Cortex of kidney (tissue), 1 donor: ENCODE data around the gene CRYGC.
"Not testable (repeated sequence)": the region's sequence is repeated elsewhere in the genome, so short reads cannot be mapped to it uniquely, and the experiment has no call there.

Experiments used
- DNase-seq: peaks from one replicate; lab custom pipeline; 2025; lab: John Stamatoyannopoulos, UW

CRYGC gene, protein sequence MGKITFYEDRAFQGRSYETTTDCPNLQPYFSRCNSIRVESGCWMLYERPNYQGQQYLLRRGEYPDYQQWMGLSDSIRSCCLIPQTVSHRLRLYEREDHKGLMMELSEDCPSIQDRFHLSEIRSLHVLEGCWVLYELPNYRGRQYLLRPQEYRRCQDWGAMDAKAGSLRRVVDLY

DNA sequence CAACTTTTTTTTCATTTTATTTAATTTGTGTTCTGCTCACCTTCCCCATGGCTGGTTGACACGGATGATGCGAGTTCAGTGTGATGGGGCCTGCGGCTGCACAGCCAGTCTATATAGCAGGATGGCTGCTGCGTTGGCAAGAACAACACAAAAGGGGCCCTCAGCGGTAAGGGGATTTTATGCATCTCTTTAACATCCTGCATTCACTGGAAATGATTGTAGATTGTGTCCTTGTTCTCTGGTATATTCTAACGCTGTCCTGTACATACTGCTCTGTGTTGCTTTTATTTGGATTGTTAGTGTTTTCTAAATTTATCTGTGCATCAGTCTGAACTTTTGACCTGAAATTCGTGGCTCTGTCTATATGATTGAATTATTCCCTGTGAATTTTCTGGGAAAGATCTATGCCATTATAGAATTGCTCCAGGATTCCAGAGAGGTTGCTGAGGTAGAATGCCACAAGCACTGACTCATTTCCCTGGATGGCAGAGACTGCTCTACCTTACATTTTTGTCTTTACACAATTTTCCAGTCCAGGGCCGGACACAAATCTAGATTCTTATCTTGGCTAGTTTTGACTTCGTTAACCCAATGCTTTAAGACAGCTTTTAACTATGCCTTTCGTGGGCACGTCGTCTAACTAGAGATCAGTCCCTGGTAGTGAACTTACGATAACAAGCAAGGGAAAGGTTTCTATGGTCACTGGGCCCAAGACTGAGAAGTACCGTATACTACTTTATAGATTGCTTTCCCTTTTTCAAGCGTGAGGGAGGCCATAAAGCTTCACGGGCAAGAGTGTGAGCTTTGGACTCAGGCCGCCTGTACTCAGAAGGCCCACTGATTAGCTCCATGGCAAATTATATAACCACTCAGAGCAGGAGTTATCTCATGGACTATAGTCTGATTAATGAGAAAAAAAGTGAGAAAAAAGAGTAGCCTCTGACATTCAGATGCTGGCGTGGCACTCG, at the start of gene CRYGC:
Gene CRYGC, minus strand, starts transcription at position 85 of the 968 bp plus-strand sequence. Its CDS starts 36 bp downstream, at position 49.
- DNase-seq = no peak

DNA sequence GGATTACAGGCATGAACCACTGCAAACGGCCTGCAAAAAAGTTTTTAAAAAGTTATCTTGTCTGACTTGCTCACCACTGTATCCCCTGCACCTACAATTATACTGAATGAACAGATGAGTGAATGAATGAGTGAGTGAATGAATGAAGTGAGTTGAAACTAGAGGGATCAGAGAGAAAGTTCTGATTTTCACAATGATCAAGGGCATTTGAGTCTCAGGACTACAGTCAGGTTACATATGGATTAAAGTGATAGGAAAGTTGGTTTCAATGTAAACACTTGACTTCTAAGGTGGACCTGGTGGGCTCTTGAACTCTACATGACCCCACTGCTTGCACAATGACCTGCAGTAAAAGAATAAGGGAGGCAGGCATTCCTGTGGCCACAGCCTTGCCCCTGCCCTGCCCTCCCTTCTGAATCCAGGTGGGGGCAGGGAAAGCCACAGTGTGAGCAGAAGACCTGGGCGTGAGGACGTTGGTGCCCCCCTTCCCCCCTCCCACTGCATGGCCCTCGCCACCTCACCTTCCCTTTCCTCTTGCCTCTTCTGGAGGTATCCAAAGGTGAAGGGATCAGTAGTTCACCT, 49.5 kb upstream of the CRYGC start:
- no peak for DNase-seq

DNA sequence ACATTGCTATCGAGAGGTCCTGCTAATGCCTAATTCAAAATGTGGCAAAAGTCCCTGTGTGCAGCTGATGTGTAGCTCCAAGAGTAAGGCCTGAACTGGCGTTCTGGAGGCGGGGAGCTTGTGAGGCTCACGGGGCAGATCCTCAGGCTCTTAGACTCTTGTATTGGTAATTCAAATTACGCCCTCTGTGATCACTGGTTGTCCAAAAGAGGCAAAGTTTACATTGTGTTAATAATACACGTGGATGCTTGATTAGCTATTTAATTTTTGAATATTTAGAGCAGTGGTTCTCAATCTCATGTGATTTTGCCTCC, 46.2 kb upstream of the CRYGC start:
- no peak for DNase-seq

DNA sequence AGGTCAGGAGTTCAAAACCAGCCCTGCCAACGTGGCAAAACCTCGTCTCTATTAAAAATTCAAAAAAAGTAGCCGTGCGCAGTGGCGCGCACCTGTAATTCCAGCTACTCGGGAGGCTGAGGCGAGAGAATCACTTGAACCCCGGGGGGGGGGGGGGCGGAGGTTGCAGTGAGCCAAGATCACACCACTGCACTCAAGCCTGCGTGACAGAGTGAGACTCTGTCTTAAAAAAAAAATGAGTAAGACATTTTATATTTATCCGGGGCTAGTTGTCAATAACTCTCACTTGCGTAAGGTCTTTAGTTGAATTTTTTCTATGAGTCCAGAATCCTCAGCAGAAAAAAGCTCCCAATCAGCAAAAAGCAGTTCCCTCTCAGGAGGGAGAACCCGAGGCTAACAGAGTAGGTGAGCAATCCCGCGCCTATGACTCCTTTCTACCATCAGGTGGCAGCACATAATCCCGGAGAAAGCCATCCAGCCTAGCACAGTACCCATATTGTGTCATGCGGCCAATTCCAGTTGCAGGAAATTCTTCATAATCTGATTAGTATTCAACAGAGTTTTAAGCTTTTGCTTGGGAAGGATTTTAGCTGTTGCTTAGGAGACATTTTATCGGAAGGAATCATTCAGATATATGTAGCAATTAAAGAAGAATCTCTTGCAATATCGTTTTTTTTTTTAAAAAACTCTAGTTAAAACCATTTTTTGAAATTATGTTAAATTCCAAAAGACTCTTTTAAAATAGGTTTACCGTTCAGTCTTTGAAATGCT, 45.6 kb upstream of the CRYGC start:
- DNase-seq = no peak

DNA sequence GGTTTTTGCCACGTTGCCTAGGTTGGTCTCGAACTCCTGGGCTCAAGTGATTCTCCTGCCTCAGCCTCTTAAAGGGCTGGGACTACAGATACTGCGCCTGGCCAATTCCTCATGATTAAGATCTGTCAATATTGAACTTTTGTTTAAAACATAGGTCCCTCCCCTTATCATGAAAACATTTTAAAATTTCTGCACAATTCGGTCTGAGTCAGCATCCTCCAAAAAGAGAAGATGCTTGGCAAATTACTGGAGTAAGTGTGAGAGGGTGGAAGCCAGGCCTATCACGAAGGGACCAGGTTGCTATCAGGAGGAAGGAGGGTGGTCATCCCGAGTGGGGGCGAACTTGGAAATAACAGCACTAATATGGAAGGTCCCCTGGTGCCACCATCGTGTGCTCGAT, 44.5 kb upstream of the CRYGC start:
- DNase-seq = no peak

DNA sequence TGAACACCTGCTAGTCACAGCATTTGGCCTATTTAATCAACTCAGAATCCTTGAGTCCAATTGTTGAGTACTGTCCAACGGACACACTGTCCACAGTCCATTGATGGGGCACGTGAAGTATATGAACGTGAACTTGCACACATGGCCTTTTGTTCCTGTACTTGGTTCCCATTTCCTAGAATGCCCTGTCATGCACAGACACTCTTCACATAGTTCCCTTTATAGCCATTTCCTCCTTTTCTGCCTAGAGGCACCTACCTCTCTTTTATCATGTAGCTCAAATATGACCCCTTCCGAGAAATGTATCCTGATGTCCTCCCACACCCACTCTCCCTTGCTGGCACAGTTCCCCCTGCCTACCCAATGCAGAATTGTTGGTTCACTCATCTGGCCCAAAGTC, 42.5 kb upstream of the CRYGC start:
- DNase-seq = no peak

DNA sequence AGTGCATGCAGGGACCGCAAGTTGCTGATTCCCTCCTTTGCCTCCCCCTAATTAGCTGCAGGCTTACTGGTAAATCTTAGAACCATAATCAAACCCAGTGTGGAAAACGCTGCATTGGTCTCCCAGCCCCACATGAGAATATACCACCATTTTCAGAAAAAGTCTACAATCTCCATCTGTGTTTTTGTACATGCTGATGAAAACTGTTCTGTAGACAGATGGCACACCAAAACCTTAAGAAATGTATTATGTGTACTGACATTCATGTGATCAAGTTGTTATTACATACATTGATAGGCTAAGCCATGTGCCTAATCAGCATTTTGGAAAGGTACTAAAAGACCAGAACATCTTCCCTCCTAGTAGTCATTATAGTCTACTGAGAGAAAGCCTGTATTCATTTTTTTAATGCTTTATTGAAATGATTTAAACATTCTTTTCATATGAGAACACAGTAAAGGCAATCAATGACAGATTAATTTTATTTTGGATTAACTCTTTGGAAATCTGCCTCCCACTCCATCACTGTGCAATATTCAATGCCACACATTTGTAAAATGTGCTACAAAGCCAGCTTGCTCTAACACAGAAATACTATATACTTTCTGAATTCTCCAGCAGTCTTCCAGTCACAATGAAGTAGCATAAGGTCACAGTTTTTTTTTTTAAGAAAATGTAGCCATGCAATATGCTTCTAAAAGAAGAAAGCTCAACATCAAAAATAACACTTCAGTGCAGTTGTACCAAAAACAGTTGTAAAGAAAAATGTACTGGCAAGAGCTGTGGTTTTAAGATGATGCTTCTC, 35.5 kb upstream of the CRYGC start:
- no peak for DNase-seq

DNA sequence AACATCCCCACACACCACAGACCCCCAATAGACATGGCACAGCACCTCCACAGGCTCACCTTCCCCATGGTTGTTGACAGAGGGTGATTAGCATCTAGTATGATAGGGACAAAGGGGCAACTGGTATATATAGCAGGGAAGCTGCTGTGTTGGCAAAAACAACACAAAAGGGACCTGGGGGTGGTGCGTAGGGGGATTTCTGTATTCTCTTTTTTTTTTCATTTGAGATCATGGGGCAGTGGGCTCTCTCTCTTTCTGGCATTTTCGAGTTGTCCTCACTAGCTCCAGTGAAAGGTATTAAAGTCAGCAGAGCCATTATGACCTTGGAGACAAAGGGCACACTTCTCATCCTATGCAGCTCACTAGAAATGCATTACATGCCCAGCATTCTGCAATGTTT, 33.9 kb upstream of the CRYGC start, which contains the start of gene CRYGA:
Gene CRYGA, minus strand, starts transcription at position 101 of the 400 bp plus-strand sequence. Its CDS starts 33 bp downstream, at position 68.
- no peak for DNase-seq

DNA sequence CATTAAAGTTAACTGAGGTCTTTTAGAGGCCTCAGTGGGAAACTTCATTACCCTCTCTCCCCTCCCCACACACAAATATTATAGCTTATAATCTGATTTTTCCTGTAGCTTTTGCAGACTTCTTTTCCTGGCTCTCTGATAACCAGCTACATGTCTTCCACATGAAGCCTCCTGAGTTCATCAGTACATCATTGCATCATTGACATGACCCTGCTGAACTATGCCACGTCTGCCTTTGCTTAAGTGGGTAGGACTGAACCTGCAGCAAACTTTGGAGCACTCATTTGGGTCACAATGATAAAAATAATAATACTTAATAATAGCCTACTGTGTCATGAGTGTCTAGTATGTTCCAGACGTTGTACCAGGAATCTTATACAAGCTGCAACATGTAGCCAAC, 26.8 kb upstream of the CRYGC start:
- DNase-seq = no peak

DNA sequence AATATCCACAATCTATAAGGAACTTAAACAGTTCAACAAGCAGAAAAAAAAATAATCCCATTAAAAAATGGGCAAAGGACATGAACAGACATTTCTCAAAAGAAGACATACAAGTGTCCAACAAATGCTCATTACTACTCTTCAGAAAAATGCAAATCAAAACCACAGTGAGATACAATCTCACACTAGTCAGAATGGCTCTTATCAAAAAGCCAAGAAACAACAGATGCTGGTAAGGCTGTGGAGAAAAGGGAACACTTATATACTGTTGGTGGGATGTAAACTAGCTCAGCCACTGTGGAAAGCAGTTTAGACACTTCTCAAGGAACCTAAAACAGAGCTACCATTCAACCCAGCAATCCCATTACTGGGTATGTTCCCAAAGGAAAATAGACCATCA, 23.5 kb upstream of the CRYGC start:
- DNase-seq = no peak

DNA sequence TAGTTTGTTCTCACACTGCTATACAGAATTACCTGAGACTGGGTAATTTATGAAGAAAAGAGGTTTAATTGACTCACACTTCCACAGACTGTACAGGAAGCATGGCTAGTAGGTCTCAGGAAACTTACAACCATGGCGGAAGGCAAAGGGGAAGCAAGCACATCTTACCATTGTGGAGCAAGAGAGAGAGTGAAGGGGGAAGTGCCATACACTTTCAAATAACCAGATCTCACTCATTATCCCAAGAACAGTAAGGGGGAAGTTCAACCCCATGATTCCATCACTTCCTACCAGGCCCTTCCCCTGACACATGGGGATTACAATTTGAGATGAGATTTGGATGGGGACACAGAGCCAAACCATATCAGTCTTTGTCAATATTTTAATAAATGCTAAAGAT, 21.3 kb upstream of the CRYGC start:
- no peak for DNase-seq

DNA sequence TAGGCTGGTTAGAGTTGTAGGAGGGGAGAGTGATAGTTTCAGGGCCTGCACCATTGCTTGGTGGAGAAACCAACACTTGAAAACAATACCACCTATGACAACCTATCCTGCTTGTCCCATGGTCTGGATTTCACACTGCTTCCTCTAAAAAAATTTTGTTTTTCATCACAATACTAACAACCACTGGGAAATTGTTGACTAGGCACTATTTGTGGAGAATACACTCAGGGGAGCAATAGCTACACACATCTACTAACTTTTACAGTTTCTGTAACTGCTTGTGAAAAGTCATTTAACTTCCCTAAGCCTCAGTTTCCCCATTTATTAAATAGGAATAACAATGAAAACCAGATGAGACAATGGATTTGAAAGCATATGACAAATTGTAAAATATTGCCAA, 20.5 kb upstream of the CRYGC start:
- DNase-seq = no peak

DNA sequence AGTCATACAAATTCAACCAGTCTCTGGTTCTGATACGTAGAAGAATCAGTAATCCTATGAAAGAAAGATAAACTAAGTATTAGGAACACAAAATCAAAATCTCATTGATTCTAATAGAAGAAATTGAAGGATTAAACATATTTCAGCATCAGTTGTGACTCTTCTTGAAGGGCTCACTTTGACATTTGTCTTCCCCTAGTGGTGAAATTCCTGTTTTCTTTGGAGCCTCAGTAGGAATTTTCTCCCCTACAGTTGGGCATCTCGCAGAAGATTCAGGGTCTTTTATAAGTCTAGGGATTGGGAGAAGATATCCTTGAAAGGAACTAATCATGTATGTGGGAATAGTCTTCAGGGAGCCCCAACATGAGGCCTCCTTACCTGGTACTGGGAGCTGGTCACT, 19.2 kb upstream of the CRYGC start:
- DNase-seq = no peak

DNA sequence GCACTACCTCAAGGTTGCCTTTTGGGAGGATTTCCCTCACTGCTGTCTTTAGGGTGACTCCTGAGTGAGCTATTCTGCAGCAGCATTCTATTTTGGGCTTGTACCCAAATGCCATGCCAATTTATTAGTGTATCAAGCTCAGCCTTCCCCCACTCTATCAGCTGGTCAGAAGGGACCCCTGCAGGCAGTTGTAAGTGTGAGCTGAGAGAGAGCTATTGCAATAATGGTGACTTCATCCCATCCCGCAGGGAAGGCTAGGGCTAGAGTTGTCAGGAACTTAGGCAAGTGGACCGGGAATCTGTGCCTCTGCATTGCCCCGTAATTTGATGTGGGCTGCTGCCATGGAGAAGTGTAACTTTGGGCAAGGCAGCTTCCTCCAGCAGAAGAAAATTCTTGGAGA, 18.1 kb upstream of the CRYGC start:
- no peak for DNase-seq

DNA sequence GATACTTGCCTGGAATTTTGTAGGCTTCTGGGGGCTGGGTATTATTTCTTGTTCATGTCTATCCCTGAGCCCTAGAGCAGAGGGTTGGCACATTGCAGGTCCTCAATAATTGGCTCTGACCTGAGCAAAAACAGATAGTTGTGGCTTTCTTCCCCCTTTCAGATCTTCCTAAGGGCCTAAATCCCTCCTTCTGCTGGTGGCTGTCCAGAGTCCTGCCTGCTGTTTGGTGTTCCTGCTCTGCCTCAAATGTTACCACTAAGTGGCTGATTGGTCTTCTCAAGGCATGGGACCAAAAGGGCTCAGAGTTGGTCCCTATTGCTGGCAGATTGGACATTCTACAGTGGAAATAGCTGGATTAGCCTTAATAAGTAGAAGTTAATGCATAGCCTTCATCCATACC, 17.4 kb upstream of the CRYGC start:
- no peak for DNase-seq

DNA sequence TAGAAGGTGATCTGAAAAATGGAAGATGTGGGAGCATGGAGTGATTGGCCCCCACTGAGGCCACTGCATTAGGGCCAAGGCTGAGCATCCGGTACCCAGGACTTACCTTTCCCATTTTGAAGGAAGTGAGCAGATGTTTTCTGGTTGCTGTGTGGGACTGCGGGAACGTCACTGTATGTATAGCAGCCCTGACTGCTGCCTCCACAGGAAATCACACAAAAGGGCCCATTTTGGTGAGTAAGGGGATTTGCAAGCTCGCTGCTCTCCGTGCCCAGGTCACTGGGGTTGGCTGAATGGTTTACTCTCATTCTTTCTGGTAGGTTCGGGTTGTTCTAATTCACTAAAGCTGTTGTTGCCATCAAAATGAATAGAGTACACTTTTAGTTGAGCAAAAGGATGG, 16.4 kb upstream of the CRYGC start, which contains the start of gene CRYGB:
Gene CRYGB, minus strand, starts transcription at position 153 of the 400 bp plus-strand sequence. Its CDS starts 38 bp downstream, at position 115.
- DNase-seq = no peak

DNA sequence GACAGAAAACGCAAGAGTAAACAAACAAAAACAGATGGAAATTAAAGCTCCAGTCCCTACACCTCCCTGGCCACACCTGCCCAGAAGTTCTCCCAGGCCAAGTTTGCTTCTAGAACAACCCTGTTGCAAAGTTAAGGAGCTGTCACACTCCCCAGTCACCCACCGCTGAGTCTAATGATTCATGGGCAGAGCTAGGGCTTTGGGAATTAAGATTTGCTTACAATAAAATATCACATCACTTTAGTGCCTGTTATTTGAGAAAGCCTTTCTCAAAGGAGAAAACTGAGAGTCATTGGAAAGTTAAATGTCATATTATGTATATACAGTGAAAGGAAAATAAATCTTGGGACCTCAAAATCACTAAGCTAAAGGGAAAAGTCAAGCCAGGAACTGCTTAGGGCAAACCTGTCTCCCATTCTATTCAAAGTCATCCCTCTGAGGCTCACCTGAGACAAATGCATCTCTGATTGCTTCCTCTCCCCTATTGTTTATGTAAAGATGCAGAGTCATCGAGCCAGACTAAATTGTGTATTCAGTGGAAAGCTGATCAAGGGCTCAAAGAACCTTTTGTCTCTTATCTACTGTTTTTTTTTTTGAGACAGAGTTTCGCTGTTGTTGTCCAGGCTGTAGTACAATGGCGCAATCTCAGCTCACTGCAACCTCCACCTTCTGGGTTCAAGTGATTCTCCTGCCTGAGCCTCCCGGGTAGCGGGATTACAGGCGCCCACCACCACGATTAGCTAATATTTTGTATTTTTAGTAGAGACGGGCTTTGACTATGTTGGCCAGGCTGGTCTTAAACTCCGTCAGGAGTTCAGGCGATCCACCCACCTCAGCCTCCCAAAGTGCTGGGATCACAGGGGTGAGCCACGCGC, 13.5 kb upstream of the CRYGC start:
- DNase-seq = no peak

DNA sequence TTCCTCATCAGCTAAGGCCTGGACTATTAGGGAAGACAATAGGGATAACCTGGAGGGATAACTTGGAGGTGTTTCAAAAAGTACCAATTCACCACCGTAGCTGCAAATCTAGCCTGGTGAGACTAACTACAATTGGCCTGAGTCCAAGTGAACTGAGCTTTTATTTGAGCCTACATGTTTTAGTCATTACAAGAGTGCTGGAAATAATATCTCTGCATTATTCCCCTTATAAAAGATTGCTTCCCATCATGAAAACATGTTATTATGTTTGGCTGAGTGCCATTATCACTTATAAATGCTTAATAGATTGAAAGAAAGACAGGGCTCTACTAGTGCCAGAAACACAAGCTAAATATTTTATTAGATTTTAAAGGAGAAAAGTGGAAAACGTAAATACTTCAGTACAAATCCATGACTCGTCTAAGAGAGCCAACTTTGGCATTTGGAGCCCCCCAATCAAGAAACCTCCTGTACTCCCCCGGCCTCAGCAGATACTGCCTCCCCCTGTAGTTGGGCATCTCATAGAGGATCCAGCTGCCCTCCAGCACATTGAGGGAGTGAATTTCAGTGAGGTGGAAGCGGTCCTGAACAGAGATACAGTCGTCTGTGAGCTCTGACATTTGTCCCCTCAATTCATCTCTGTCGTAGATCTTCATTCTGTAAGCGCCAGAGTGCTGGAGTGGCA, 12.8 kb upstream of the CRYGC start:
- DNase-seq = no peak

DNA sequence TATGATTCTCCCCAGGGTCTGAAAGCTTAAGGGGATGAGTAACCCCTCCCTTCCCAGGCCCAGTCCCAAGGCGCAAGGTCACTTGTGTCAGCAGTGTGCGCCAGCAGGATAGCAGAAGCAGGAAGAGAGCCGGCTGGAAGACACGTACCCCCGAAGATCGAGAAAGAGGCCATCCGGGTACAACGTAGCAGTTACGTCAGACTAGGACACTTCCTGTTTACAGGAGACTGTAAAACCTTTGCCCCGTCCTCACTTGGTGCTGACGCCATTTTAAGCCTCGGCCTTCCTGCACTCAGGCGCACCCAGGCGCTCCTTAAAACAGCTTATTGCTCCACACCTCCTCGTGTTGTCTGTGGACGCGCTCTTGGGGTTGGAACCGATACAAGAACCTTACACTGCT, 9.8 kb upstream of the CRYGC start:
- DNase-seq = no peak

DNA sequence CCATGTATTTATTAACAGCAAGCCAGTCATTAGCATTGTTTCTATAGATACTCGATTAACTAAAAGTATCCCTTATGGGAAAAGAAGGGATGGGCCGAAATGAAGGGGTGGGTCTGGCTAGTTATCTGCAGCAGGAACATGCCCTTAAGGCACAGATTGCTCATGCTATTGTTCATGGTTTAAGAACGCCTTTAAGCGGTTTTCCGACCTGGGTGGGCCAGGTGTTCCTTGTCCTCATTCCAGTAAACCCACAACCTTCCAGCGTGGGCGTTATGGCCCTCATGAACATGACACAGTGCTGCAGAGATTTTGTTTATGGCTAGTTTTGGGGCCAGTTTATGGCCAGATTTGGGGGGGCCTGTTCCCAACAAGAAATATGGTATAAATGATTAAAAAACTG, 8.7 kb upstream of the CRYGC start:
- DNase-seq = not testable (repeated sequence)
